Mucosa of rectum (tissue), 2 donors: ENCODE data around the gene TMX3.

Source experiments
- H3K27ac ChIP-seq, 2 donors: one replicate each; pipeline ENCODE4 v1.7.0; 2013; ENCODE audit warnings: inconsistent platforms in 2 of 2, low read depth in 2 of 2, low read length in 2 of 2
- H3K27me3 ChIP-seq, 2 donors: one replicate each; pipeline ENCODE4 v1.7.0; 2013; ENCODE audit warnings: low read length in 2 of 2; ENCODE audit not compliant: control insufficient read depth in 2 of 2, insufficient read depth in 2 of 2
- H3K36me3 ChIP-seq, 2 donors: one replicate each; pipeline ENCODE4 v1.7.0; 2013; ENCODE audit warnings: low read length in 2 of 2; ENCODE audit not compliant: control insufficient read depth in 2 of 2, insufficient read depth in 2 of 2
- H3K4me1 ChIP-seq, 2 donors: one replicate each; pipeline ENCODE4 v1.7.0; 2013; ENCODE audit warnings: low read length in 2 of 2, mild to moderate bottlenecking in 1 of 2; ENCODE audit not compliant: control insufficient read depth in 2 of 2, insufficient read depth in 2 of 2
- H3K4me3 ChIP-seq, 2 donors: one replicate each; pipeline ENCODE4 v1.7.0; 2013; ENCODE audit warnings: low read length in 2 of 2
- H3K9ac ChIP-seq, 2 donors: one replicate each; pipeline ENCODE4 v1.7.0; 2013; ENCODE audit warnings: low read length in 2 of 2, low read depth in 1 of 2, mild to moderate bottlenecking in 1 of 2
- H3K9me3 ChIP-seq, 2 donors: one replicate each; pipeline ENCODE4 v1.7.0; 2013; ENCODE audit warnings: low read length in 2 of 2; ENCODE audit not compliant: control insufficient read depth in 2 of 2
- donor health status: healthy.
- donor health status: Normal muscosa, but diverticular disease.

TMX3 gene

DNA sequence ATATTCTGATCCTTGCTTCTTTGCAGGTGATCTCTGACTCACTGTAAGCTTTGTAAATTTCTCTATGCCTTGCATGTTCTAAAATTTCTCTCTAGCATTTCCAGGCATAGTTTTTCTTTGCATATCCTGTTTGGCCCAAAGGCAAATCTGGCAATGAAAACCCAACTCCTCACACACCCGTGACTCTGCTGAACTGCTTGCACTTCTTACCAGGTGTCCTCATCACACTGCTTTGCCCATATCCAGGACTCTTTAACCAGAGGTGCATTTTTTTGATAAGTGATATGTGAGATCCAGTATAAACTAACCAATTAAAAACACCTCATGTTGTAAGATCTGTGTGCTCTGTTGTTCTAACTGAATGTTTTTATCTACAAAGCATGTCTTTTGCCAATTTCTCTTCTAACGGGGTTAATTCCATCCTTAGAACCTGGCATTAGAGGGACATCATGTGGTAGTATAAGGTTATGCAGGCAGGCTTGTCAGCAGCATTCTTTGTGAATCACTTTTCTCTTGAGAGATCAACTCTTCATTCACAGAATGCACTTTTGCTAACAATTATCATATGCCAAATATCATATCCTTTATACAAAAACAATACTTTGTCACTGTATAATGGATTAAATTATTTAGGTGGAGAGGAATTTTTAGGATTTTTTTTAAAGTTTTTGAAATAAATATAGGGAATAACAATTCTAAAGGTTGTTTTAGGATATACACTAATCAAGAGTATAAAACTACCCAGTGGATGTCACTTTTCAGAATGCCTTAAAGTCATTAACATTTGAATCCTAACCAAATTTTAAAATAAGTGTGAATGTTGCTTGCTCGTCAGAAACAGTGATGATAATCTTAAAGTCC, 20.8 kb upstream of the TMX3 start:
- H3K9me3 ChIP-seq = no peaks in the 10 kb centered on the region
- no peaks in the 10 kb centered on the region for H3K4me1 ChIP-seq
- H3K36me3 ChIP-seq = no peaks in the 10 kb centered on the region
- no peak overlapping the region for H3K9ac ChIP-seq
- H3K27me3 ChIP-seq = no peaks in the 10 kb centered on the region
- no peak overlapping the region for H3K27ac ChIP-seq
- H3K4me3 ChIP-seq = no peak overlapping the region

- no peaks in the 10 kb centered on the region for H3K9me3 ChIP-seq
- H3K36me3 ChIP-seq = no peaks in the 10 kb centered on the region
- no peak overlapping the region for H3K9ac ChIP-seq
- H3K27me3 ChIP-seq = no peaks in the 10 kb centered on the region
- no peak overlapping the region for H3K4me3 ChIP-seq
- H3K27ac ChIP-seq = no peak overlapping the region
- H3K4me1 ChIP-seq = no peaks in the 10 kb centered on the region
These were observed 19.4 kb upstream of the TMX3 start for GRCh38 chr18:68734308-68734707.

DNA sequence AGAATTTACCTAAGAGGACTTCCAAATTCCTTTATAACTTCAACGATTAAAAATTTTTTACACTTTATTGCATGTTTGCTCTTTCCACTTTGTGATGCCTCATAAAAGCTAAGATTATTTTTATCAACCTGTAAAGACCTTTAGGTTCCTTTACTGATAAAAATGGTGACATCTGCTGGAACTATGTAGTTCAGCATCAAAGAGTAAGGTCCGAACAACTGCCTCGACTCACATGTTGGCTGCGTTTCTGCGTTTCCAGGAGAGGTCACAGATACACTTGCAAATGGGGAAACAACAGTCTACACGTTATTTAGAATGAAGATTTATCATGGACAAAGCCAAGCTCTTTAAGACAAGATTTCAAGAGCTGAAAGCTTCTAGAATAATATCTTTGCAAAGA, 18.8 kb upstream of the TMX3 start:
- Histone ChIP-seq H3K36me3 (no peaks in the 10 kb centered on the region), H3K9ac (no peak overlapping the region), H3K4me1 (no peaks in the 10 kb centered on the region), H3K27ac (no peak overlapping the region), H3K9me3 (no peaks in the 10 kb centered on the region), H3K27me3 (no peaks in the 10 kb centered on the region), H3K4me3 (no peak overlapping the region)

GRCh38 chr18:68728081-68728700, 13.3 kb upstream of the TMX3 start:
- Histone ChIP-seq H3K36me3 (no peaks in the 10 kb centered on the region), H3K27ac (no peak overlapping the region), H3K9me3 (no peaks in the 10 kb centered on the region), H3K4me3 (no peak overlapping the region), H3K27me3 (no peaks in the 10 kb centered on the region), H3K9ac (no peak overlapping the region), H3K4me1 (no peaks in the 10 kb centered on the region)

- Histone ChIP-seq H3K9ac (no peak overlapping the region), H3K9me3 (no peaks in the 10 kb centered on the region), H3K27me3 (no peaks in the 10 kb centered on the region), H3K4me1 (no peaks in the 10 kb centered on the region), H3K4me3 (no peak overlapping the region), H3K27ac (no peak overlapping the region), H3K36me3 (no peaks in the 10 kb centered on the region)
These were observed 12.6 kb upstream of the TMX3 start for GRCh38 chr18:68727506-68727905.

GRCh38 chr18:68725346-68725745, 10.4 kb upstream of the TMX3 start:
- Histone ChIP-seq H3K4me1 (no peaks in the 10 kb centered on the region), H3K9ac (no peak overlapping the region), H3K27me3 (no peaks in the 10 kb centered on the region), H3K27ac (no peak overlapping the region), H3K36me3 (no peaks in the 10 kb centered on the region), H3K4me3 (no peak overlapping the region), H3K9me3 (no peaks in the 10 kb centered on the region)

DNA sequence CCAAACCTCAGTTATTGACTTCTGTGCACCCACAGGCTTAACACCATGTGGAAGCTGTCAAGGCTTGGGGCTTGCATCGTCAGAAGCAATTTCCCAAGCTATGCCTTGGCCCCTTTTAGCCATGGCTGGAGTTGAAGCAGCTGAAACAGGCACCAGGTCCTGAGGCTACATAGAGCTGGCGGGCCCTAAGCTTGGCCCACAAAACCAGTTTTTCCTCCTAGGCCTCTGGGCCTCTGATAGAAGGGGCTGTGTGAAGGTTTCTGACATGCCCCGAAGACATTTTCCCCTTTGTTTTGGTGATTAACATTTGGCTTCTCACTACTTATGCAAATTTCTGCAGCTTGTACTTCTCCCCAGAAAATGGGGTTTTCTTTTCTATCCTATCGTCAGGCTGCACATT, 9.1 kb upstream of the TMX3 start:
- H3K27ac ChIP-seq = no peak overlapping the region
- H3K27me3 ChIP-seq = no peaks in the 10 kb centered on the region
- H3K36me3 ChIP-seq = no peaks in the 10 kb centered on the region
- no peaks in the 10 kb centered on the region for H3K4me1 ChIP-seq
- H3K9ac ChIP-seq = no peak overlapping the region
- H3K9me3 ChIP-seq = no peaks in the 10 kb centered on the region
- no peak overlapping the region for H3K4me3 ChIP-seq

DNA sequence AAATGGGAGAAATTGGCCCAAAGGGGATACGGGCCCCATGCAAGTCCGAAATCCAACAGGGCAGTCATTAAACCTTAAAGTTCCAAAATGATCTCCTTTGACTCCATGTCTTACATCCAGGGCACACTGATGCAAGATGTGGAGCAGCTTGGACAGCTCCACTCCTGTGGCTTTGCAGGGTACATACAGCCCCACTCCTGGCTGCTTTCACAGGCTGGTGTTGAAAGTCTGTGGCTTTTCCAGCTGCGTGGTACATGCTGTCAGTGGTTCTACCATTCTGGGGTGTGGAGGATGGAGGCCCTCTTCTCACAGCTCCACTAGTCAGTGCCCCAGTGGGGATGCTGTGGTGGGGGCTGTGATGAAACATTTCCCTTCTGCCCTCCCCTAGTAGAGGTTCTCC, 8.6 kb upstream of the TMX3 start:
- Histone ChIP-seq H3K27me3 (no peaks in the 10 kb centered on the region), H3K4me3 (no peak overlapping the region), H3K9ac (no peak overlapping the region), H3K9me3 (no peaks in the 10 kb centered on the region), H3K27ac (no peak overlapping the region), H3K4me1 (no peaks in the 10 kb centered on the region), H3K36me3 (no peaks in the 10 kb centered on the region)

DNA sequence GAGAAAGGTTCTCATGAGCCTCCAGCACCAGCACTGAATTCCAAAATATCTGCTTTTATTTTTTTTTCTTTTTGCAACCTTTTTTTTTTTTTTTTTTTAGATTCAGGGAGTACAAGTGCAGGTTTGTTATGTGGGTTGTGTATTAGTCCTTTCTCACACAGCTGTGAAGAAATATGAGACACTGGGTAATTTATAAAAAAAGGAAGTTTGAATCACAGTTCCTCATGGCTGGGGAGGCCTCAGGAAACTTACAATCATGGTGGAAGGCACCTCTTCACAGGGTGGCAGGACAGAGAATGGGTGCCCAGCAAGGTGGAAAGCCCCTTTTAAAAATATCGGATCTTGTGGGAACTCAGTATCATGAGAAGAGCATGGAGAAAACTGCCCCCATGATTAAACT, 7.9 kb upstream of the TMX3 start:
- no peak overlapping the region for H3K27ac ChIP-seq
- no peak overlapping the region for H3K4me3 ChIP-seq
- H3K9ac ChIP-seq = no peak overlapping the region
- no peaks in the 10 kb centered on the region for H3K36me3 ChIP-seq
- no peaks in the 10 kb centered on the region for H3K9me3 ChIP-seq
- no peaks in the 10 kb centered on the region for H3K4me1 ChIP-seq
- no peaks in the 10 kb centered on the region for H3K27me3 ChIP-seq

- Histone ChIP-seq H3K9me3 (no peaks in the 10 kb centered on the region), H3K36me3 (no peaks in the 10 kb centered on the region), H3K4me1 (no peaks in the 10 kb centered on the region), H3K27ac (peak overlapping the region; percentile 46 to 73), H3K27me3 (no peaks in the 10 kb centered on the region), H3K4me3 (peak overlapping the region; percentile 47 to 72), H3K9ac (peak overlapping the region in 1 of 2 donors; percentile 29)
These were observed 7.0 kb upstream of the TMX3 start for GRCh38 chr18:68721681-68722583.
